ENCODE measurements around the gene TTYH1.

Gene TTYH1

DNA sequence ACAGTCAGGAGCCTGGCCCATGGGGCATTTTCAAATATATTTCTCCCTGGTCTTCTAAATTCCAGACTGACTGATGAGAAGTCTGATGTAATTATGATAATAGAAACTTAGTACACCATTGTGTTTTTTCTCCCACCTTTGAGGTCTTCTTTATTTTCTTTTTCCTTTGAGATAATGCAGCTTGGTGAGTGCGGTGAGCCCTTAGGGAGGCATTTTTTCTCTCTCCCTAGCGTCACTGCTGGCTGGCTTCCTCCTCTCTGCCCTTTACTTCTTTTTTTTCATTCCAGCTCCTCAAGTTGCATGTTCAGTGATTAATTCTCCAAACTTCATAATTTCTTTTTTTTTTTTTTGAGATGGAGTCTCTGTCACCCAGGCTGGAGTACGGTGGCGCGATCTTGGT, 70.6 kb downstream of the TTYH1 start:
- no peak overlapping the region for H3K9ac ChIP-seq (ENCODE audit: low read length)
- H3K4me2 ChIP-seq (ENCODE audit: low read length): no peak overlapping the region
- H3K4me1 ChIP-seq (ENCODE audit: low read length): peaks cover 15% of the 10 kb centered on the region
- no peaks in the 10 kb centered on the region for H4K20me1 ChIP-seq (ENCODE audit: insufficient read depth, low read length)
- peaks cover 42% of the 10 kb centered on the region for H3K27me3 ChIP-seq (ENCODE audit: low read depth, low read length)
- no peak overlapping the region for H3K4me3 ChIP-seq (ENCODE audit: low read length)
- no peak overlapping the region for H2AFZ ChIP-seq (ENCODE audit: low read depth, low read length)
- H3K36me3 ChIP-seq (replicated peaks; ENCODE audit: low read depth, low read length): no peaks in the 10 kb centered on the region
- H3K27ac ChIP-seq (ENCODE audit: low read length): no peak overlapping the region
- TF ChIP-seq, protein P1, sequence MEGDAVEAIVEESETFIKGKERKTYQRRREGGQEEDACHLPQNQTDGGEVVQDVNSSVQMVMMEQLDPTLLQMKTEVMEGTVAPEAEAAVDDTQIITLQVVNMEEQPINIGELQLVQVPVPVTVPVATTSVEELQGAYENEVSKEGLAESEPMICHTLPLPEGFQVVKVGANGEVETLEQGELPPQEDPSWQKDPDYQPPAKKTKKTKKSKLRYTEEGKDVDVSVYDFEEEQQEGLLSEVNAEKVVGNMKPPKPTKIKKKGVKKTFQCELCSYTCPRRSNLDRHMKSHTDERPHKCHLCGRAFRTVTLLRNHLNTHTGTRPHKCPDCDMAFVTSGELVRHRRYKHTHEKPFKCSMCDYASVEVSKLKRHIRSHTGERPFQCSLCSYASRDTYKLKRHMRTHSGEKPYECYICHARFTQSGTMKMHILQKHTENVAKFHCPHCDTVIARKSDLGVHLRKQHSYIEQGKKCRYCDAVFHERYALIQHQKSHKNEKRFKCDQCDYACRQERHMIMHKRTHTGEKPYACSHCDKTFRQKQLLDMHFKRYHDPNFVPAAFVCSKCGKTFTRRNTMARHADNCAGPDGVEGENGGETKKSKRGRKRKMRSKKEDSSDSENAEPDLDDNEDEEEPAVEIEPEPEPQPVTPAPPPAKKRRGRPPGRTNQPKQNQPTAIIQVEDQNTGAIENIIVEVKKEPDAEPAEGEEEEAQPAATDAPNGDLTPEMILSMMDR (IDR thresholded peaks at IDR 0.05; ENCODE audit: low read depth, low read length): no peak
- TF ChIP-seq EZH2phosphoT487 (IDR thresholded peaks at IDR 0.05; ENCODE audit: low read depth): no peak
- no peaks in the 10 kb centered on the region for H3K9me3 ChIP-seq (ENCODE audit: insufficient read depth, low read length)
- H3K79me2 ChIP-seq (ENCODE audit: low read length): no peaks in the 10 kb centered on the region
